ENCODE data around the gene METTL25. TPM values are rescaled to one million over a fixed set of nuclear protein-coding genes. Genes with fewer than 3 reads are reported as not detected.

METTL25 gene
- total RNA-seq, 4 donors from 2014 or later = 1.5 to 23.2 (median 12.2) TPM

DNA sequence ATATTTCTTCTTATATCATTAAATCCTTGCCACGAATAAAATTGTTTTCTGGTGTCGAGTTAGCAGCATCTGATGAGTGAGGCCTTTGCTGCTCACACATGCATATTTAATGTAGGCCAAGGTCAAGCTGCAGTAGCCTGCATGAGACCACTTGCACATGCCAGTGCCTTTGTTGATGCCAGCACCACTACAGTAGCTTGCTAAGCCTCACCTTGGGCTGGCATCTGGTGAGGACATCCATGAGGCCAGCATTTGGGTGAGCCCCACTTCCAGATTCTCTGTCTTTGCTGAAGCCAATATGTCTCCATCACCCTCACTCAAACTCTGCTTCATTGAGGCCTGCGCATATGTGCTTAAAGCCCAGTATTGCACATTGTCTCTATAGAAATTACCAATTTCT, 8.2 kb upstream of the METTL25 start:
- peaks cover 0 to 37% (median 13%) of the 10 kb centered on the region in 4 donors for H3K36me3 ChIP-seq
- DNase-seq = no peak
- no peaks in the 10 kb centered on the region for H3K9me3 ChIP-seq
- TF ChIP-seq POLR2A (IDR thresholded peaks at IDR 0.05) = no peak
- TF ChIP-seq EP300 (IDR thresholded peaks at IDR 0.05; ENCODE audit: low read depth) = no peak
- TF ChIP-seq POLR2AphosphoS5 (IDR thresholded peaks at IDR 0.05) = no peak
- TF ChIP-seq, protein P1, sequence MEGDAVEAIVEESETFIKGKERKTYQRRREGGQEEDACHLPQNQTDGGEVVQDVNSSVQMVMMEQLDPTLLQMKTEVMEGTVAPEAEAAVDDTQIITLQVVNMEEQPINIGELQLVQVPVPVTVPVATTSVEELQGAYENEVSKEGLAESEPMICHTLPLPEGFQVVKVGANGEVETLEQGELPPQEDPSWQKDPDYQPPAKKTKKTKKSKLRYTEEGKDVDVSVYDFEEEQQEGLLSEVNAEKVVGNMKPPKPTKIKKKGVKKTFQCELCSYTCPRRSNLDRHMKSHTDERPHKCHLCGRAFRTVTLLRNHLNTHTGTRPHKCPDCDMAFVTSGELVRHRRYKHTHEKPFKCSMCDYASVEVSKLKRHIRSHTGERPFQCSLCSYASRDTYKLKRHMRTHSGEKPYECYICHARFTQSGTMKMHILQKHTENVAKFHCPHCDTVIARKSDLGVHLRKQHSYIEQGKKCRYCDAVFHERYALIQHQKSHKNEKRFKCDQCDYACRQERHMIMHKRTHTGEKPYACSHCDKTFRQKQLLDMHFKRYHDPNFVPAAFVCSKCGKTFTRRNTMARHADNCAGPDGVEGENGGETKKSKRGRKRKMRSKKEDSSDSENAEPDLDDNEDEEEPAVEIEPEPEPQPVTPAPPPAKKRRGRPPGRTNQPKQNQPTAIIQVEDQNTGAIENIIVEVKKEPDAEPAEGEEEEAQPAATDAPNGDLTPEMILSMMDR (IDR thresholded peaks at IDR 0.05) = no peak
- no peak overlapping the region for H3K27ac ChIP-seq
- WGBS, 2 donors (ENCODE audit: low coverage in 1 of 2) = 90 to 96% methylated on average over 3 of the region's 3 CpGs
- in situ Hi-C loops (cut with MboI; ENCODE audit: low pct_ligation_motif_present in 1 of 4, low pct_unique_long_range_greater_than_20kb in 1 of 4, low sequenced_read_pairs in 3 of 4) (no loop called here), intact Hi-C loops (cut with DNase I; ENCODE audit: low total_unique reads) (loop anchor here (10.0 kb wide), 1 partner anchor 705 kb away; no protein-coding TSS in a partner anchor)
- peaks cover 0 to under 1% (median 0%) of the 10 kb centered on the region in 4 donors for H3K4me1 ChIP-seq
- H3K27me3 ChIP-seq = no peaks in the 10 kb centered on the region
- no peak overlapping the region for H3K4me3 ChIP-seq

DNA sequence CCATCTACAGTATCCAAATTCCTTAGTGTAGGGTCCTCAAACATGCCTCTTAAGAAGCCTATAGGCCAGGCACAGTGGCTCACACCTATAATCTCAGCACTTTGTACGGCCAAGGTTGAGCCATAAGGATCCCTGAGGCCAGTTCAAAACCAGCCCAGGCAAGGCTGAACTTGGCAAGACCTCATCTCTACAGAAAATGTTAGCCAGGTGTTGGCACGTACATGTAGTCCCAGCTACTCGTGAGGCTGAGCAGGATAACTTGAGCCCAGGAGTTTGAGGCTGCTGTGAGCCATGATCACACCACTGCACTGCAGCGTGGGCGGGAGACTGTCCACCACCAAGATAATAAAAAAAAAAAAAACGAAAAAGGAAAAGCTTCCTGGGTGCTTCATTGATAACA, 6.9 kb upstream of the METTL25 start:
- Histone ChIP-seq H3K27ac (no peak overlapping the region), H3K36me3 (peaks cover 0 to 41% (median 13%) of the 10 kb centered on the region in 4 donors), H3K9me3 (no peaks in the 10 kb centered on the region), H3K27me3 (no peaks in the 10 kb centered on the region), H3K4me3 (no peak overlapping the region), H3K4me1 (peaks cover 0 to 13% (median 3%) of the 10 kb centered on the region in 4 donors)
- TF ChIP-seq, protein P1 (IDR thresholded peaks at IDR 0.05) = no peak
- TF ChIP-seq EP300 (IDR thresholded peaks at IDR 0.05; ENCODE audit: low read depth) = no peak
- intact Hi-C loops (cut with DNase I; ENCODE audit: low total_unique reads) (loop anchor here (10.0 kb wide), 1 partner anchor 707 kb away; no protein-coding TSS in a partner anchor), in situ Hi-C loops (cut with MboI; ENCODE audit: low pct_ligation_motif_present in 1 of 4, low pct_unique_long_range_greater_than_20kb in 1 of 4, low sequenced_read_pairs in 3 of 4) (no loop called here)
- WGBS, 2 donors (ENCODE audit: low coverage in 1 of 2) = 83 to 84% methylated on average over 4 to 6 of the region's 6 CpGs
- no peak for DNase-seq

DNA sequence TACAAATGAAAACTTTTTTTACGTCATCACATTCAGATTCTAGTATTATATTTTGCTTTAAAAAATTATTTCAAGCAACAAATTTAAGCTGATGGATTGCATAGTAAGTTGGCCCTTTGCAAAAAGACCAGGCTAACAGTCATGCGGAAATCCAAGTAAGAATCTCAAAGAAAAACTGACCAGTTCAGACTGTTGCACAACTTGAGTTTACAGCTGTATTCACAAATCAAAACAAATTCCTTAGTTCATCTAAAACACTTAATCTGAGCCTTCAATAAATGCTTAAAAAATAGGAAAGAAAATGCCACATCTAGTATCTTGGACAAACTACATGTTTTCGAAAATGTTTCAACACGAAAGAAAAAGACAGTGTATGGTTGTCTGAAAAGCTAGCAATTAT, 989 bp upstream of the METTL25 start:
- 48 to 51% methylated on average over 4 of the region's 4 CpGs for WGBS, 2 donors (ENCODE audit: low coverage in 1 of 2)
- peaks cover 4 to 41% (median 24%) of the 10 kb centered on the region in 4 donors for H3K4me1 ChIP-seq
- H3K4me3 ChIP-seq = peak overlapping the region; percentile 71 to 86 (median 82)
- TF ChIP-seq, protein P1 (IDR thresholded peaks at IDR 0.05) = no peak
- no peak for TF ChIP-seq EP300 (IDR thresholded peaks at IDR 0.05; ENCODE audit: low read depth)
- TF ChIP-seq POLR2A (IDR thresholded peaks at IDR 0.05) = no peak
- TF ChIP-seq POLR2AphosphoS5 (IDR thresholded peaks at IDR 0.05) = no peak
- H3K36me3 ChIP-seq = peaks cover 0 to 29% (median 11%) of the 10 kb centered on the region in 4 donors
- no peaks in the 10 kb centered on the region for H3K27me3 ChIP-seq
- intact Hi-C loops (cut with DNase I; ENCODE audit: low total_unique reads) = loop anchor here (10.0 kb wide), 1 partner anchor 713 kb away; no protein-coding TSS in a partner anchor
- in situ Hi-C loops (cut with MboI; ENCODE audit: low pct_ligation_motif_present in 1 of 4, low pct_unique_long_range_greater_than_20kb in 1 of 4, low sequenced_read_pairs in 3 of 4) = no loop called here
- no peak for DNase-seq
- no peaks in the 10 kb centered on the region for H3K9me3 ChIP-seq
- H3K27ac ChIP-seq = peak overlapping the region; percentile 88 to 95 (median 89)

DNA sequence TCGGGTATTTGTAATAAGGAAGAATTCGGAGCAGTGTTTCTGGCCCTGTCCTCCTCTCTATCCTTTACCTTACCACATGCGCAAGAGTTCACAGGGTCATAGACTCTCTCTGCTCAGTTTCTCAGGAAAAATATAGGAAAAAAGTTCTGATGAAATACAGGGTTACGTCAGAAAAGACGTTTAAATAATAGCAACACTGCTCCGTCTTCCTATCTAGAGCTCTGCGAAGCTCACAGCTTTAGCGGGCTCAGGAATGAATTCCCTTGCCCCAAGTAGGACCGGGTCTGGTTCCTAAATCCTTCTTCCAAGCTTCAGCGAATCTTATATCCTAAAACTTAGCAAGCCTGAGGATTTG, 507 bp upstream of the METTL25 start:
- Histone ChIP-seq H3K27me3 (no peaks in the 10 kb centered on the region), H3K36me3 (peaks cover 0 to 25% (median 9%) of the 10 kb centered on the region in 4 donors), H3K4me1 (peaks cover 4 to 41% (median 24%) of the 10 kb centered on the region in 4 donors), H3K4me3 (peak overlapping the region; percentile 71 to 86 (median 82)), H3K9me3 (no peaks in the 10 kb centered on the region), H3K27ac (peak overlapping the region; percentile 88 to 95 (median 89))
- no peak for DNase-seq
- intact Hi-C loops (cut with DNase I; ENCODE audit: low total_unique reads) (loop anchor here (10.0 kb wide), 1 partner anchor 713 kb away; no protein-coding TSS in a partner anchor), in situ Hi-C loops (cut with MboI; ENCODE audit: low pct_ligation_motif_present in 1 of 4, low pct_unique_long_range_greater_than_20kb in 1 of 4, low sequenced_read_pairs in 3 of 4) (no loop called here)
- WGBS, 2 donors (ENCODE audit: low coverage in 1 of 2) = 1% methylated on average over 10 of the region's 10 CpGs
- TF ChIP-seq POLR2AphosphoS5 (IDR thresholded peaks at IDR 0.05) = no peak
- TF ChIP-seq EP300 (IDR thresholded peaks at IDR 0.05; ENCODE audit: low read depth) = no peak
- TF ChIP-seq, protein P1 (IDR thresholded peaks at IDR 0.05) = no peak
- TF ChIP-seq POLR2A (IDR thresholded peaks at IDR 0.05) = no peak
